Kidney (tissue), 14 donors: Measurements from ENCODE around the gene ACP4. TPM values are rescaled to one million over a fixed set of nuclear protein-coding genes. Genes with fewer than 3 reads are reported as not detected.
A peak's percentile ranks its signal among the peaks of the same experiment; 100 is the strongest.

Source experiments
- DNase-seq, 5 donors: peaks; one replicate each; pipeline ENCODE4 v3.0.0-alpha.2; 2013 to 2020
- FAIRE-seq: peaks from 2 replicates; lab custom pipeline; 2012; peaks lifted over from hg19 to GRCh38; lab: Jason Lieb, UNC
- H3K27ac ChIP-seq, 2 donors: one replicate each; pipeline ENCODE4 v1.7.0; 2013; ENCODE audit warnings: low read depth in 2 of 2, low read length in 2 of 2, inconsistent platforms in 1 of 2
- H3K27me3 ChIP-seq: one replicate; pipeline ENCODE4 v1.7.1; 2013; ENCODE audit warnings: low read length, inconsistent platforms; ENCODE audit not compliant: control insufficient read depth, insufficient read depth
- H3K36me3 ChIP-seq, 3 donors: one replicate each; pipeline versions ENCODE4 v1.7.0 to v1.7.1; 2013; ENCODE audit warnings: low read length in 3 of 3, control low read depth in 1 of 3, inconsistent platforms in 1 of 3; ENCODE audit not compliant: insufficient read depth in 3 of 3, control insufficient read depth in 2 of 3
- H3K4me1 ChIP-seq, 3 donors: one replicate each; pipeline versions ENCODE4 v1.7.0 to v1.7.1; 2013; ENCODE audit warnings: low read length in 3 of 3, inconsistent platforms in 1 of 3, low read depth in 1 of 3; ENCODE audit not compliant: control insufficient read depth in 2 of 3, insufficient read depth in 2 of 3
- H3K4me3 ChIP-seq, 3 donors: one replicate each; pipeline versions ENCODE4 v1.7.0 to v1.8.1; 2013; ENCODE audit warnings: low read length in 3 of 3, control low read depth in 1 of 3, inconsistent platforms in 1 of 3
- H3K9ac ChIP-seq, 3 donors: one replicate each; pipeline versions ENCODE4 v1.7.0 to v1.7.1; 2013; ENCODE audit warnings: low read length in 3 of 3, control low read depth in 1 of 3, inconsistent platforms in 1 of 3
- H3K9me3 ChIP-seq, 3 donors: one replicate each; pipeline versions ENCODE4 v1.7.0 to v1.7.1; 2013; ENCODE audit warnings: low read length in 3 of 3, control low read depth in 1 of 3, inconsistent platforms in 1 of 3; ENCODE audit not compliant: control insufficient read depth in 2 of 3, insufficient read depth in 1 of 3
- CTCF ChIP-seq: IDR thresholded peaks from 3 replicates; pipeline ENCODE4 v1.5.1; 2012; ENCODE audit warnings: mild to moderate bottlenecking, moderate library complexity, borderline replicate concordance; ENCODE audit not compliant: insufficient read depth; ENCODE audit errors: extremely low read depth
- intact Hi-C: fragments of 100-400 bp; cut with DNase I; formaldehyde crosslinking; loops from one replicate; pipeline ENCODE4 v1.11.1; 2022
- polyA plus RNA-seq: library from polyadenylated mRNA; stranded (reverse); fragments of 350-450 nt; fragmentation: Illumina TruSeq; extraction: RNeasy Lipid Tissue Mini Kit (QIAGEN cat#74804); gene quantifications from one replicate; pipeline ENCODE4 v1.2.3, GENCODE V29; 2014; ENCODE audit warnings: low read depth, low replicate concordance; ENCODE audit not compliant: insufficient read depth
- total RNA-seq: library from RNA; stranded (reverse); fragmentation: NEBNext Ultra II Directional; extraction: Animal tissue kit (Norgen Biotek cat#: 25700); gene quantifications from one replicate; pipeline ENCODE4 v1.2.1, GENCODE V29; 2021
- donor health status: control.
- donor health status: control.
- donor health status: control.
- donor health status: control.
- donor health status: control.
- donor health status: DM: yes; HTN: yes; CAD: no.
- donor health status: Normal renal cell carcinoma (clear cell type).

ACP4 gene
- total and polyA plus RNA-seq, 2 donors from 2014 or later, result not detected

DNA sequence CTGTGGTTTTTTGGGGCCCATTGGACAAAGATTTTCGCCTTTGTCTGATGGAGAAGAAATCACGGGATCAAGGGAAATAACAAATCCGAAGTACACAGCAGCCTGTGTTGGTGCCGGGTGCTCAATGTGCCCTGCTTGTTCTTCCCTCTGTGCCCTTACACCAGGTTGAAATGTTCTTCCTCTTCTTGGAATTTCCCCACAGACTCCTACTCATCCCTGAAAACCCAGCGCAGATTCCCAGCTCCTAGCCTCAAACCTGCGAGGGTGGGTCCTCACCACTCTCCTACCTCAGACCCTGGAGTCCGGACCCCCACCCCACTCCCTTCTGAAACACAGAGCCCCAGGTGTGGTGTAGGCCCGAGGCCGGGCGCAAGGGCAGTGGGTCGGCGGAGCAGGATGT is 4.9 kb upstream of the ACP4 start:
- FAIRE-seq, result no peak
- intact Hi-C loops, result no loop called here

DNA sequence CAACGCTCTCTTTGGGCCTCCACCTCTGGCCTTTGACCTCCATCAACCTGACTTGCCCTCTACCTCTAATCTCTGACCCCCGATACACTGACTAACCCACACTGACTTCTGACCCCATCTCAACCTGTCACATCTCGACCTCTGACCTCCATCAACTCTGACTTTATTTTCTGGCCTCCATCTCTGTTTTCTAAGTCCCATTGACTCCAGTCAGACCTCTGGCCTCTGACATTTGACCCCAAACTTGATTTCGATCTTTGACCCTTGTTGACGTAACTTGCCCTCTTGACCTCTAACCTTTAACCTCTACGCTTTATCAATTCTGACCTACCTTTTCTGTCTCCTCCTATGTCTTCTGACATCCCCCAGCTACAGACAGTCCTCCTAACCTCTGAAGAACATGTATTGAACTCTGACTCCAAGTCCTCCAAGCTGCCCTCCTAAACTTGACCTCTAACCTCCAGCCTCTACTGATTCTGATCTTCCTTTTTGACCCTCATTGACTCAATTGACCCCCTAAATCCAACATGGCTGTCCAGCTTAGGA is 780 bp downstream of the ACP4 start:
- no peaks in the 10 kb centered on the region for H3K27me3 ChIP-seq
- H3K9ac ChIP-seq, result no peak overlapping the region
- no peak overlapping the region for H3K4me3 ChIP-seq
- DNase-seq (peak in 2 of 5 donors; percentile 26 to 55), FAIRE-seq (no peak)
- no peak for TF ChIP-seq CTCF
- peaks cover 0 to 3% (median 0%) of the 10 kb centered on the region in 3 donors for H3K4me1 ChIP-seq
- H3K9me3 ChIP-seq, result no peaks in the 10 kb centered on the region
- no peak overlapping the region for H3K27ac ChIP-seq
- intact Hi-C loops, result no loop called here
- no peaks in the 10 kb centered on the region for H3K36me3 ChIP-seq

More for the DNA sequence above, 4.9 kb upstream of the ACP4 start:
- no peaks in the 10 kb centered on the region for H3K27me3 ChIP-seq
- H3K4me1 ChIP-seq, result no peaks in the 10 kb centered on the region
- H3K36me3 ChIP-seq, result no peaks in the 10 kb centered on the region
- H3K27ac ChIP-seq, result no peak overlapping the region
- no peak for TF ChIP-seq CTCF
- H3K9ac ChIP-seq, result no peak overlapping the region
- DNase-seq, result no peak
- H3K9me3 ChIP-seq, result no peaks in the 10 kb centered on the region
- H3K4me3 ChIP-seq, result no peak overlapping the region

- intact Hi-C loops, result no loop called here
- DNase-seq (no peak), FAIRE-seq (no peak)
- H3K27ac ChIP-seq, result no peak overlapping the region
- TF ChIP-seq CTCF, result no peak
- no peaks in the 10 kb centered on the region for H3K36me3 ChIP-seq
- no peaks in the 10 kb centered on the region for H3K27me3 ChIP-seq
- H3K4me3 ChIP-seq, result no peak overlapping the region
- peaks cover 0 to 3% (median 0%) of the 10 kb centered on the region in 3 donors for H3K4me1 ChIP-seq
- H3K9me3 ChIP-seq, result no peaks in the 10 kb centered on the region
- no peak overlapping the region for H3K9ac ChIP-seq
Observed at GRCh38 chr19:50791594-50792271, 1.5 kb downstream of the ACP4 start.
